ENCODE data around the gene DLGAP1. TPM values are rescaled to one million over a fixed set of nuclear protein-coding genes. Genes with fewer than 3 reads are reported as not detected.

Gene DLGAP1
- total RNA-seq, 1 donor from 2014 or later: 0.05 TPM

DNA sequence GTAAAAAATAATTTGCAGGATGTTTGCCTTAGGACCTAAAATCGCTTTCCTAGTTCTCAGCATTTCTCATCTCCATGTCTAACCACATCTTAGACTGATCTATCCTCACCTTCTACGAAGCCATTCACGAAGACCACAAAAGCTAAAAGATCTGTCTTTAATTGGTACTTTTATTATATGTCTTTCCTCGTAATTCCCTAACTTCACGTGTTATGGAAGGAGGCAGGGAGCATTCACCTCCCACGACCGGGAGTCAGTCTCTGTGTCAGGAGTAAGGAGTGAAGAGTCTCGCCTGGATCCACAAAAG lies 1.6 kb downstream of the DLGAP1 start:
- Mint-ChIP-seq H3K9me3 (ENCODE audit: unreplicated experiment) (no peaks in the 10 kb centered on the region), H3K4me1 (ENCODE audit: unreplicated experiment) (peaks cover 13% of the 10 kb centered on the region), H3K27ac (ENCODE audit: unreplicated experiment) (no peak overlapping the region), H3K36me3 (ENCODE audit: unreplicated experiment) (no peaks in the 10 kb centered on the region), H3K27me3 (ENCODE audit: unreplicated experiment) (peaks cover 45% of the 10 kb centered on the region), H3K4me3 (ENCODE audit: unreplicated experiment) (peak overlapping the region; percentile 22)
- DNase-seq (ENCODE audit: extremely low spot score, unreplicated experiment): no peak
- TF ChIP-seq, protein P1, sequence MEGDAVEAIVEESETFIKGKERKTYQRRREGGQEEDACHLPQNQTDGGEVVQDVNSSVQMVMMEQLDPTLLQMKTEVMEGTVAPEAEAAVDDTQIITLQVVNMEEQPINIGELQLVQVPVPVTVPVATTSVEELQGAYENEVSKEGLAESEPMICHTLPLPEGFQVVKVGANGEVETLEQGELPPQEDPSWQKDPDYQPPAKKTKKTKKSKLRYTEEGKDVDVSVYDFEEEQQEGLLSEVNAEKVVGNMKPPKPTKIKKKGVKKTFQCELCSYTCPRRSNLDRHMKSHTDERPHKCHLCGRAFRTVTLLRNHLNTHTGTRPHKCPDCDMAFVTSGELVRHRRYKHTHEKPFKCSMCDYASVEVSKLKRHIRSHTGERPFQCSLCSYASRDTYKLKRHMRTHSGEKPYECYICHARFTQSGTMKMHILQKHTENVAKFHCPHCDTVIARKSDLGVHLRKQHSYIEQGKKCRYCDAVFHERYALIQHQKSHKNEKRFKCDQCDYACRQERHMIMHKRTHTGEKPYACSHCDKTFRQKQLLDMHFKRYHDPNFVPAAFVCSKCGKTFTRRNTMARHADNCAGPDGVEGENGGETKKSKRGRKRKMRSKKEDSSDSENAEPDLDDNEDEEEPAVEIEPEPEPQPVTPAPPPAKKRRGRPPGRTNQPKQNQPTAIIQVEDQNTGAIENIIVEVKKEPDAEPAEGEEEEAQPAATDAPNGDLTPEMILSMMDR (IDR thresholded peaks at IDR 0.05): no peak

DNA sequence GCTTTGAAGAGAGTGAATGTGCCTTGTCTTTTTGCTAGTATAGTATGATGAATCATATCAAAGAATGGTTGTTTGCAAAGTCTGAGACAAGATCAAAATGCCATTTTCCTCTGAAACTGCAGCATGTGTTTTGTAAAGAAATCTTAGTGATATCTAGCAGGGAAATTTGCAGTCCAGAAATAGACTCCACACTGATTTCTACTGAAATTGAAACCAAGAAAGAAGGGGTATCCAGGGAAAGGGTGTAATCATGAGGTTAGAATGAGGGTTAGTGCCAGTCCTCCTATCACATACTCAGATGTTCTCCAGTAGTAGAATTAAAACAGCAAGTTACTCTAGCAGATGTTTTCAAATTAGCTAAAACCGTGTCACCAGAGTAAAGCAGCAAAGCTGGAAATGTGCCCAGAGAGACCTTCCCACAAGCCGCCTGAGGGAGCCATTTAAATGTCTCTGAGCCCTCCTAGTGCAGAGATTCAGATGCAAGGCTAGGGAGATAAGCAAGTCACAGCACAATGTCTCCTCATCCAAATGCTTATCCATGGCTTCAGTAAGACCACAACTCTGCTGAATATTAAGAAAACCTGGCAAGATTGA lies 4.9 kb downstream of the DLGAP1 start:
- Mint-ChIP-seq H3K4me1 (ENCODE audit: unreplicated experiment) (peaks cover 8% of the 10 kb centered on the region), H3K4me3 (ENCODE audit: unreplicated experiment) (no peak overlapping the region), H3K27me3 (ENCODE audit: unreplicated experiment) (peaks cover 35% of the 10 kb centered on the region), H3K27ac (ENCODE audit: unreplicated experiment) (no peak overlapping the region), H3K36me3 (ENCODE audit: unreplicated experiment) (no peaks in the 10 kb centered on the region), H3K9me3 (ENCODE audit: unreplicated experiment) (no peaks in the 10 kb centered on the region)
- no peak for DNase-seq (ENCODE audit: extremely low spot score, unreplicated experiment)
- TF ChIP-seq, protein P1 (IDR thresholded peaks at IDR 0.05): no peak

DNA sequence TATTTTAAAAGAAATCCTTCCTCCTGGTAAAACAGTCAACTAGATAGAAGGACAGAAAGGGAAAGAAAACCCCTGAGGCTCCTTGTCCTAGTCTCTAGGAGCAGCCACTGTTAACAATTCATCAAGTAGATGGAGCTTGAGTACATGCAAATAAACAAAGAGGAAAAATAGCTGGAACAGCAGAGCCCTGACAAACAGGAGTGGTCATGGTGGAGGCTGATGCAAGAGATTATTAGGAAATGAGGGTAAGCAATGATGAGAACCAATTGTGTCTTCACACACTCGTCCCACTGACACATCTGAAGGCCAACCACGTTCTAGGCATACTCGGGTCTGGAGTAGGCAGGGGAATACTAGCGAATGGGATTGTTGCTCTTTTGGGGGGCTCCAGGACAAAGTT lies 9.2 kb downstream of the DLGAP1 start:
- Mint-ChIP-seq H3K4me1 (ENCODE audit: unreplicated experiment) (no peaks in the 10 kb centered on the region), H3K36me3 (ENCODE audit: unreplicated experiment) (no peaks in the 10 kb centered on the region), H3K4me3 (ENCODE audit: unreplicated experiment) (no peak overlapping the region), H3K9me3 (ENCODE audit: unreplicated experiment) (no peaks in the 10 kb centered on the region), H3K27ac (ENCODE audit: unreplicated experiment) (no peak overlapping the region), H3K27me3 (ENCODE audit: unreplicated experiment) (peaks cover 13% of the 10 kb centered on the region)
- TF ChIP-seq, protein P1 (IDR thresholded peaks at IDR 0.05): no peak
- no peak for DNase-seq (ENCODE audit: extremely low spot score, unreplicated experiment)

DNA sequence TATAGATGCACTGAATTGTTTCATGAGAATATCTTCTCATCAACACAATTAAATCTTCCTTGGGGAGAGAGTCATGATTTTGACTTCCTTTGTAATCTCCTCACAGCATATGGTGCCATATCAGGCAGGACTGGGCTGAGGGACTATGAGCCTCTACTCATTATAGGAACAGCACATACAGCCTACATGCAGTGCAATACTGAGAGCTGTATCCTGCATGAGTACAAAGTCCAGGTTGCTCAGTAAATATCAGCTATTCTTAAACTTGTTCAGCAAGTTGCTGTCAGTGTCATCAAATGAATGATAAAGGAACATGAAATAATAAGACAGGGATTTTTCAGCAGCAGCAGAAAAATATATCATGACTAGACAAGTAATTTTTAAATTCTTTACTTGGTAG lies 10.8 kb downstream of the DLGAP1 start:
- Mint-ChIP-seq H3K9me3 (ENCODE audit: unreplicated experiment) (no peaks in the 10 kb centered on the region), H3K27me3 (ENCODE audit: unreplicated experiment) (no peaks in the 10 kb centered on the region), H3K36me3 (ENCODE audit: unreplicated experiment) (no peaks in the 10 kb centered on the region), H3K27ac (ENCODE audit: unreplicated experiment) (no peak overlapping the region), H3K4me1 (ENCODE audit: unreplicated experiment) (no peaks in the 10 kb centered on the region), H3K4me3 (ENCODE audit: unreplicated experiment) (no peak overlapping the region)
- TF ChIP-seq, protein P1 (IDR thresholded peaks at IDR 0.05): no peak
- DNase-seq (ENCODE audit: extremely low spot score, unreplicated experiment): no peak

DNA sequence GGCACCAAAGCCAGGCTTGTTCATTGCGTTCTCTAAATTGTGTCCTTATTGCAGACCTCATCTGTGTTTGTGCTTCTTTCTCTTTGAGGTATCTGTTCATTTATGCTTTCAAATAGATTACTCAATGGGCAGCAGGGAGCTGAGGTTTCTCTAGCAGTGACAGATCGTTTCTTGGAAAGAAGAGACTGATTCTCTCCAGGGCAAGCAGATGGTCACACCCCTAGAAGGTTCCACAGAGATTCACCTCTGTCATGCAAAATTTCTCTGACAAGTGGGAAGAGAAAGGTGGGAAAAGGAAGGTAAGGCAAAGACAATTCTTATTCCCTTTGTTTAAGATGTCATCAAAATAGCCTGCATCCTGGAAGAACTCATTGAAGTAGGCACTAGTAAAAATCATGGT lies 14.0 kb downstream of the DLGAP1 start:
- Mint-ChIP-seq H3K9me3 (ENCODE audit: unreplicated experiment) (no peaks in the 10 kb centered on the region), H3K36me3 (ENCODE audit: unreplicated experiment) (no peaks in the 10 kb centered on the region), H3K4me3 (ENCODE audit: unreplicated experiment) (no peak overlapping the region), H3K4me1 (ENCODE audit: unreplicated experiment) (no peaks in the 10 kb centered on the region), H3K27me3 (ENCODE audit: unreplicated experiment) (no peaks in the 10 kb centered on the region), H3K27ac (ENCODE audit: unreplicated experiment) (no peak overlapping the region)
- TF ChIP-seq, protein P1 (IDR thresholded peaks at IDR 0.05): no peak
- no peak for DNase-seq (ENCODE audit: extremely low spot score, unreplicated experiment)
